Peyer's patch (tissue), 4 donors: ENCODE results near the gene FBLN7.

Experiments
- CTCF ChIP-seq, 6 experiments: fragments of 450-650 bp in 4 of 6; fragments of 200-600 bp in 2 of 6; sonication (generic) in 1 of 6; IDR thresholded peaks; one replicate each; pipeline ENCODE4 v1.5.1; 2017 to 2019; ENCODE audit warnings: antibody characterized with exemption in 6 of 6, mild to moderate bottlenecking in 3 of 6, moderate library complexity in 1 of 6
- POLR2A ChIP-seq, 2 donors: fragments of 450-650 bp; IDR thresholded peaks; one replicate each; pipeline ENCODE4 v1.5.1; 2017; ENCODE audit warnings: antibody characterized with exemption in 2 of 2, mild to moderate bottlenecking in 2 of 2, moderate library complexity in 2 of 2

DNA sequence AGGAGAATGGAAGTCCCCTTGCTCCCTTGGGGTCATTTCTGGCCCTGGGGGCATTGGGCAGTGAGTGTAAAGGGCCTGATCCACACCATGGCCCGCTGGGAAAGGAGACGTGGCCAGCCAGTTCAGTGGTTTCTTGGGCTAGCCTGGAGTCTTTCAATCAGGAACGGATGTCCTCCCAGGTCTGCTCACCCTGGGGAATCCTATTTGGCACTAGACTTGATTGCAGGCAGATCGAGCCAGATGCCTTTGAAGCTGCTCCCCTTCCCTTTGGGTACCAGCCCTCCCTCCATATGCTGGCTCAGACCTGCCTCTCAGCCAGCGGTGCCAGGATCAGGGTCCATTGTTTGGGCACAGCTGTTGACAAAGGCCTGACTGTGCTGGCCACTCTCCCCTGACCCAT is 11.0 kb downstream of the FBLN7 start:
- TF ChIP-seq CTCF (IDR thresholded peaks at IDR 0.05), result no peak
- no peak for TF ChIP-seq POLR2A (IDR thresholded peaks at IDR 0.05)
